ENCODE data around the gene DVL1. TPM values are rescaled to one million over a fixed set of nuclear protein-coding genes. Genes with fewer than 3 reads are reported as not detected.

DVL1 gene
- total RNA-seq, 3 donors from 2014 or later (not counting 1 experiment from before 2014, with no cell fraction given), result 33.8 to 41.9 (median 35.6) TPM

DNA sequence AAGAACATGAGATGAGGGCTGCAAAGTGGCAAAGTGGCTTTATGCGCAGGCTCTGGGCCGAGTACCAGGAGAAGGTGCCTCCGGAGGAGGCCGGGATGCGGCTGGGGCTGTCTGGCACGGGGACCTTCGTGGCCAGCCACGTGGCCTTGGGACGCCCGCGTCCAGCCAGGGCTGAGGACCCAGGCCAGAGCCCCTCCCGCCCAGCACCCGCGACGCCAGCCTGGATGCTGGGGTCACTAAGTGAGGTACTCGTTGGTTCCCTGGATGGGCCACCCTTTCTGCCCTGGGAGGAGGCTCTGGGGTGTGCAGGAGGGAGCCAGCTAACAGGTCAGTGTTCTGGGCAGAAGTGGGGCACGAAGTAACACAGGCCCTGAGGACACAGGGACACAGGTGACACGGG is 56.4 kb downstream of the DVL1 start:
- Histone ChIP-seq H3K36me3 (ENCODE audit: control insufficient read depth, insufficient read depth, low read length) (no peaks in the 10 kb centered on the region), H3K27me3 (ENCODE audit: control insufficient read depth, insufficient read depth, low read length) (no peaks in the 10 kb centered on the region), H3K4me1 (ENCODE audit: control insufficient read depth, insufficient read depth, low read length) (peaks cover 1% of the 10 kb centered on the region), H3K9me3 (ENCODE audit: control insufficient read depth, insufficient read depth, low read length) (no peaks in the 10 kb centered on the region), H3K27ac (ENCODE audit: low read length) (no peak overlapping the region), H3K4me3 (ENCODE audit: low read length) (no peak overlapping the region)
- ATAC-seq (no peak), DNase-seq (no peak)
- Mint-ChIP-seq H3K36me3 (no peaks in the 10 kb centered on the region), H3K4me3 (no peak overlapping the region), H3K27me3 (ENCODE audit: low read depth in 2 of 2) (peaks cover 0 to 3% of the 10 kb centered on the region in 2 donors), H3K27ac (no peak overlapping the region), H3K4me1 (peaks cover 0 to 5% of the 10 kb centered on the region in 2 donors), H3K9me3 (no peaks in the 10 kb centered on the region)
- TF ChIP-seq, protein P1, sequence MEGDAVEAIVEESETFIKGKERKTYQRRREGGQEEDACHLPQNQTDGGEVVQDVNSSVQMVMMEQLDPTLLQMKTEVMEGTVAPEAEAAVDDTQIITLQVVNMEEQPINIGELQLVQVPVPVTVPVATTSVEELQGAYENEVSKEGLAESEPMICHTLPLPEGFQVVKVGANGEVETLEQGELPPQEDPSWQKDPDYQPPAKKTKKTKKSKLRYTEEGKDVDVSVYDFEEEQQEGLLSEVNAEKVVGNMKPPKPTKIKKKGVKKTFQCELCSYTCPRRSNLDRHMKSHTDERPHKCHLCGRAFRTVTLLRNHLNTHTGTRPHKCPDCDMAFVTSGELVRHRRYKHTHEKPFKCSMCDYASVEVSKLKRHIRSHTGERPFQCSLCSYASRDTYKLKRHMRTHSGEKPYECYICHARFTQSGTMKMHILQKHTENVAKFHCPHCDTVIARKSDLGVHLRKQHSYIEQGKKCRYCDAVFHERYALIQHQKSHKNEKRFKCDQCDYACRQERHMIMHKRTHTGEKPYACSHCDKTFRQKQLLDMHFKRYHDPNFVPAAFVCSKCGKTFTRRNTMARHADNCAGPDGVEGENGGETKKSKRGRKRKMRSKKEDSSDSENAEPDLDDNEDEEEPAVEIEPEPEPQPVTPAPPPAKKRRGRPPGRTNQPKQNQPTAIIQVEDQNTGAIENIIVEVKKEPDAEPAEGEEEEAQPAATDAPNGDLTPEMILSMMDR (IDR thresholded peaks at IDR 0.05), result no peak
- intact Hi-C loops (cut with micrococcal nuclease), result loop anchor here (5.0 kb wide), 1 partner anchor 311 kb away; the partner anchor contains the start of gene PERM1
- WGBS (ENCODE audit: insufficient coverage), result 96% methylated on average over 18 of the region's 18 CpGs

DNA sequence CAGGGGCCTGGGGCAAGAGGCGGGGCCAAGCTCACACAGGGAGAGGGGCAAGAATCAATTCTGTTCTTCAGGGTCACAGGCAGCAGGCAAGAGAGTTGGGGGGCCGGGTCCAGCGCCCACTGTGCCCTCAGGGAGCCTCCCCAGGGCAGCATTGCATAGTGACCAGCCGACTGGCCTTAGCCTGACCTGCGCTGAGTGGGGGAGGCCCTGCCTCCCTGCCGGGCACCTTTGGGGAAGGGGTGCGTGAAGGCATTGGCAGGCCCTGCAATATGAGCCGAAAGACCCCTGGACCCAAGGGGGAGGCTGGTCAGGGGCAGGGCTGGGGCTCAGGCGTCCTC is 56.8 kb downstream of the DVL1 start:
- no peaks in the 10 kb centered on the region for H3K36me3 Mint-ChIP-seq
- ATAC-seq, result no peak
- peaks cover 0 to 5% of the 10 kb centered on the region in 2 donors for H3K4me1 Mint-ChIP-seq
- DNase-seq, result no peak
- no peaks in the 10 kb centered on the region for H3K9me3 Mint-ChIP-seq
- Histone ChIP-seq H3K27me3 (ENCODE audit: control insufficient read depth, insufficient read depth, low read length) (no peaks in the 10 kb centered on the region), H3K4me1 (ENCODE audit: control insufficient read depth, insufficient read depth, low read length) (no peaks in the 10 kb centered on the region), H3K27ac (ENCODE audit: low read length) (no peak overlapping the region), H3K4me3 (ENCODE audit: low read length) (no peak overlapping the region), H3K36me3 (ENCODE audit: control insufficient read depth, insufficient read depth, low read length) (no peaks in the 10 kb centered on the region), H3K9me3 (ENCODE audit: control insufficient read depth, insufficient read depth, low read length) (no peaks in the 10 kb centered on the region)
- intact Hi-C loops (cut with micrococcal nuclease), result loop anchor here (5.0 kb wide), 1 partner anchor 310 kb away; the partner anchor contains the start of gene PERM1
- no peak overlapping the region for H3K4me3 Mint-ChIP-seq
- H3K27ac Mint-ChIP-seq, result no peak overlapping the region
- WGBS (ENCODE audit: insufficient coverage), result 93% methylated on average over 9 of the region's 9 CpGs
- TF ChIP-seq, protein P1 (IDR thresholded peaks at IDR 0.05), result no peak
- H3K27me3 Mint-ChIP-seq (ENCODE audit: low read depth in 2 of 2), result peaks cover 0 to 3% of the 10 kb centered on the region in 2 donors

DNA sequence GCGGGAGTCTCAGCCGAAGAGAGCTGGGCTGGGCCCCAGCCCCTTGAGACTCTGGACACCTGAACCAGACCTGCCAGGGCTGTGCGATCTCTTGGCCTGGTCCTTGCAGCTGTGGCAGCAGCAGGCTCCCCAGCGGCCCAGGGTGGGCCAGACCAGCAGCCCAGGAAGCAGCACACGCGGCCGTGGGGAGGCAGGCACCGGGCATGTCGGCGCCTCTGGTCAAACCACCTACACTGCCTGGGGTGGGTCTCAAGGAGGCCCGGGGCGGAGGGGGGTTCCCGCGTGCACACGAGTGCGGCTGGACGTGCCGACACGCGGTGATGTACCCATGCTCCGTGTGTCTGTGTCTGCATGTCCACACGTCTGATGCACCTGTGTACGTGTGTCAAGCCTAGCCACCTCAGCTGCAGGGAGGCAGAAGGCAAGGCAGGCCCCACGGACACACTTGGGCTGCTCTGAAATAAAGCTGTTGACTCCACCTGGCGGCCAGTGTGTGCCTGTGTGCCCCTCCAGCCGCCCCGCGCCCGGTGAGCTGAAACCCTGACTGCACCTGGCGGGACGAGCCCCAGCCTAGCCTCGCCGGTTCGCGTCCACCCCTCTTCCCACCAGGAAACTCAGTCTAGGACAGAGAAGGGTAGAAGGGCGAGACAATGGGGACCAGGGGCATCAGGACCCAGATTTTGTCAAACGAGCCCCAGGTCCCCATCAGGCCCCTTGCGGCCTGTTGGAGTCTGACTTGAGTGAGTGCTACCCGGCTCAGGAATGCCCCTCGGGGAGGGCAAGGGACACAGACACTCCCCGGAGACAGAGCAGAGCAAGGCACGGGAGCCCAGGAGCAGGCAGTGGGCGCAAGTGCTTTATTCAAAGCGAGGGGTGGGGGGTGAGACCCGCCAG is 57.4 kb downstream of the DVL1 start:
- ATAC-seq (peak in 2 of 3 donors; percentile 77 to 82), DNase-seq (peak; percentile 56 to 84)
- 66% methylated on average over 45 of the region's 45 CpGs for WGBS (ENCODE audit: insufficient coverage)
- no peak overlapping the region for H3K4me3 ChIP-seq (ENCODE audit: low read length)
- intact Hi-C loops (cut with micrococcal nuclease), result loop anchor here (2.0 to 5.0 kb wide), 2 partner anchors 169 to 309 kb away; partner anchors contain the start of gene PERM1
- no peaks in the 10 kb centered on the region for H3K36me3 Mint-ChIP-seq
- H3K9me3 Mint-ChIP-seq, result no peaks in the 10 kb centered on the region
- H3K4me1 ChIP-seq (ENCODE audit: control insufficient read depth, insufficient read depth, low read length), result no peaks in the 10 kb centered on the region
- H3K36me3 ChIP-seq (ENCODE audit: control insufficient read depth, insufficient read depth, low read length), result no peaks in the 10 kb centered on the region
- H3K4me1 Mint-ChIP-seq, result peaks cover 0 to 5% of the 10 kb centered on the region in 2 donors
- peaks cover 0 to 3% of the 10 kb centered on the region in 2 donors for H3K27me3 Mint-ChIP-seq (ENCODE audit: low read depth in 2 of 2)
- no peak overlapping the region for H3K4me3 Mint-ChIP-seq
- H3K27ac Mint-ChIP-seq, result no peak overlapping the region
- no peaks in the 10 kb centered on the region for H3K9me3 ChIP-seq (ENCODE audit: control insufficient read depth, insufficient read depth, low read length)
- H3K27me3 ChIP-seq (ENCODE audit: control insufficient read depth, insufficient read depth, low read length), result no peaks in the 10 kb centered on the region
- TF ChIP-seq, protein P1 (IDR thresholded peaks at IDR 0.05), result peak; percentile 57
- H3K27ac ChIP-seq (ENCODE audit: low read length), result no peak overlapping the region

Measured in natural killer cell (primary cell).